ENCODE results near the gene AKAP13. TPM values are rescaled to one million over a fixed set of nuclear protein-coding genes. Genes with fewer than 3 reads are reported as not detected.

AKAP13 gene
- total and polyA plus RNA-seq, 2 of the 13 experiments (the other 11 are each of a cell fraction or from before 2014, with no cell fraction given), result 6.7 to 27.1 TPM

DNA sequence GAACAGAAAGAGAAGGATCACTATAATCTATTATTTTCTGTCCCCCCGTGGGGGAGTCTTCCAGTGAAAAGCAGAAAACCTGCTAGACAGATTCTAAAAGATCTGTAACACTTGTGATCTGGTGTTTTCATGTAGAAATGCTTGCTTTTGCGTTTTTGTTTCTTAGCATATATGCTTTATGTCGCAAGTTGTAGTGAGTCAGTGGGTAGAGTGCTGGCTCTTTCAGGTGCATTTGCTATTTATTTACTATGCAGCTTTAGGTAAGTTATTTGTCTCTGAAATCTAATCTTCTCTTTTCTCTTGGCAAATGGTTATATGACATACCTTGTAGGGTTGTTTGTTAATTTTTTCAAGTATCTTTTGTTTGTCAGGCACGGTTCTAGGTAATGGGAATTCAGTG is 9.4 kb downstream of the AKAP13 start:
- Histone ChIP-seq H4K20me1 (ENCODE audit: insufficient read depth, low read length) (peaks cover 4% of the 10 kb centered on the region; the same call in 1 of the 2 replicates), H3K4me3 (replicated peaks in 1 of 3; ENCODE audit: insufficient read depth in 1 of 3, low read depth in 2 of 3, low read length in 3 of 3) (no peak overlapping the region), H2AFZ (ENCODE audit: low read length) (no peak overlapping the region), H3K4me2 (ENCODE audit: low read depth, low read length) (no peak overlapping the region), H3K4me1 (ENCODE audit: insufficient read depth, low read length) (peaks cover 41% of the 10 kb centered on the region), H3K27me3 (ENCODE audit: control insufficient read depth in 1 of 2, insufficient read depth in 2 of 2, low read length in 2 of 2) (no peaks in the 10 kb centered on the region), H3K9ac (ENCODE audit: insufficient read depth, low read depth, low read length) (no peak overlapping the region), H3K27ac (ENCODE audit: extremely low read length, insufficient read depth, low read length) (no peak overlapping the region), H3K36me3 (replicated peaks in 1 of 2; ENCODE audit: control insufficient read depth in 1 of 2, insufficient read depth in 2 of 2, low read length in 2 of 2) (no peaks in the 10 kb centered on the region), H3K79me2 (ENCODE audit: insufficient read depth, low read length) (peaks cover 81% of the 10 kb centered on the region), H3K9me3 (ENCODE audit: low read length) (no peaks in the 10 kb centered on the region)
- ChIA-PET CTCF (ENCODE audit: low intra/inter-chr PET ratio, low total read pairs) (no interaction called here), POLR2A (interaction anchor here (1.7 kb wide), 1 partner anchor 9 kb away, joined by 5 read pairs; the partner anchor contains the start of gene AKAP13)
- FAIRE-seq, result no peak
- ATAC-seq, result no peak
- 75% methylated on average over 4 of the region's 4 CpGs for WGBS (ENCODE audit: low lambda C conversion rate)
- intact Hi-C loops (cut with micrococcal nuclease; ENCODE audit: unreplicated experiment) (no loop called here), in situ Hi-C loops (cut with HindIII; ENCODE audit: extremely low pct_ligation_motif_present, low pct_unique_long_range_greater_than_20kb) (no loop called here)
- TF ChIP-seq CEBPB (IDR thresholded peaks at IDR 0.05; ENCODE audit: borderline replicate concordance, low read depth, low read length) (peak; percentile 54; the same call in 1 of the 2 replicates), FOSL2 (CRISPR knock-in tag; IDR thresholded peaks at IDR 0.05) (peak; percentile 12; the same call in 1 of the 2 replicates), ATRX (CRISPR knock-in tag; IDR thresholded peaks at IDR 0.05; ENCODE audit: borderline replicate concordance) (no peak), CHCHD3 (CRISPR knock-in tag; IDR thresholded peaks at IDR 0.05) (no peak), ZMYM3 (CRISPR knock-in tag; IDR thresholded peaks at IDR 0.05) (no peak), MATR3 (CRISPR knock-in tag; IDR thresholded peaks at IDR 0.05) (no peak), AGO2 (optimal IDR thresholded peaks at IDR 0.05; ENCODE audit: low read depth, low read length) (no peak), ZBTB21 (CRISPR knock-in tag; IDR thresholded peaks at IDR 0.05) (no peak), JDP2 (CRISPR knock-in tag; IDR thresholded peaks at IDR 0.05; ENCODE audit: borderline replicate concordance) (no peak), ZNF83 (CRISPR knock-in tag; IDR thresholded peaks at IDR 0.05; ENCODE audit: borderline replicate concordance) (no peak), ARHGAP35 (CRISPR knock-in tag; IDR thresholded peaks at IDR 0.05; ENCODE audit: borderline replicate concordance) (no peak), SALL1 (CRISPR knock-in tag; IDR thresholded peaks at IDR 0.05) (no peak)
- TF ChIP-seq, protein P1, sequence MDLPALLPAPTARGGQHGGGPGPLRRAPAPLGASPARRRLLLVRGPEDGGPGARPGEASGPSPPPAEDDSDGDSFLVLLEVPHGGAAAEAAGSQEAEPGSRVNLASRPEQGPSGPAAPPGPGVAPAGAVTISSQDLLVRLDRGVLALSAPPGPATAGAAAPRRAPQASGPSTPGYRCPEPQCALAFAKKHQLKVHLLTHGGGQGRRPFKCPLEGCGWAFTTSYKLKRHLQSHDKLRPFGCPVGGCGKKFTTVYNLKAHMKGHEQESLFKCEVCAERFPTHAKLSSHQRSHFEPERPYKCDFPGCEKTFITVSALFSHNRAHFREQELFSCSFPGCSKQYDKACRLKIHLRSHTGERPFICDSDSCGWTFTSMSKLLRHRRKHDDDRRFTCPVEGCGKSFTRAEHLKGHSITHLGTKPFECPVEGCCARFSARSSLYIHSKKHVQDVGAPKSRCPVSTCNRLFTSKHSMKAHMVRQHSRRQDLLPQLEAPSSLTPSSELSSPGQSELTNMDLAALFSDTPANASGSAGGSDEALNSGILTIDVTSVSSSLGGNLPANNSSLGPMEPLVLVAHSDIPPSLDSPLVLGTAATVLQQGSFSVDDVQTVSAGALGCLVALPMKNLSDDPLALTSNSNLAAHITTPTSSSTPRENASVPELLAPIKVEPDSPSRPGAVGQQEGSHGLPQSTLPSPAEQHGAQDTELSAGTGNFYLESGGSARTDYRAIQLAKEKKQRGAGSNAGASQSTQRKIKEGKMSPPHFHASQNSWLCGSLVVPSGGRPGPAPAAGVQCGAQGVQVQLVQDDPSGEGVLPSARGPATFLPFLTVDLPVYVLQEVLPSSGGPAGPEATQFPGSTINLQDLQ (CRISPR knock-in tag; IDR thresholded peaks at IDR 0.05), result no peak
- no TSS peak for BruUV-seq (replicated peaks)
- DNase-seq (ENCODE audit: low spot score), result no peak
